Spleen (tissue), 7 donors: ENCODE measurements around the gene COL23A1.

Source experiments
- CTCF ChIP-seq, 11 experiments: fragments of 200-600 bp in 7 of 11; fragments of 450-650 bp in 4 of 11; sonication (generic) in 4 of 11; IDR thresholded peaks in 8 of 11; conservative IDR thresholded peaks in 3 of 11; 1 replicate in 7 of 11; 2 replicates in 4 of 11; pipeline versions ENCODE4 v1.4.0 to v1.8.0; 2016 to 2021; ENCODE audit warnings: antibody characterized with exemption in 11 of 11, inconsistent platforms in 4 of 11, mild to moderate bottlenecking in 1 of 11
- POLR2A ChIP-seq, 3 donors: fragments of 450-650 bp; IDR thresholded peaks; one replicate each; pipeline ENCODE4 v1.5.1; 2017; ENCODE audit warnings: antibody characterized with exemption in 3 of 3, mild to moderate bottlenecking in 1 of 3
- POLR2AphosphoS5 ChIP-seq, 3 donors: sonication (generic); formaldehyde crosslinking; IDR thresholded peaks; one replicate each; pipeline ENCODE4 v1.5.1; 2017; ENCODE audit warnings: antibody characterized with exemption in 3 of 3
- donor health status: DM: no; HTN: no; CAD: no; lungs with moderate emphysema.
- donor health status: DM: no; HTN: no; CAD: no.
- donor health status: DM: no; HTN: no; CAD: no.

GRCh38 chr5:178588769-178589168 is 1.4 kb downstream of the COL23A1 start:
- TF ChIP-seq POLR2A (IDR thresholded peaks at IDR 0.05) (no peak), CTCF (IDR thresholded peaks at IDR 0.05 in 8 of 11, conservative IDR thresholded peaks at IDR 0.05 in 3 of 11) (no peak), POLR2AphosphoS5 (IDR thresholded peaks at IDR 0.05) (no peak)
